ENCODE data around the gene ZMIZ1. TPM values are rescaled to one million over a fixed set of nuclear protein-coding genes. Genes with fewer than 3 reads are reported as not detected.

Gene ZMIZ1
- polyA plus RNA-seq, 2 of the 4 experiments (the other 2 are of a cell fraction), result 8.1 to 30.3 TPM

GRCh38 chr10:79252450-79252849, 183.7 kb downstream of the ZMIZ1 start:
- Histone ChIP-seq H3K27ac (no peak overlapping the region), H3K4me3 (no peak overlapping the region), H3K9me3 (no peaks in the 10 kb centered on the region), H3K4me2 (no peak overlapping the region), H3K4me1 (0 out of 3 replicates have a peak, but pooled peaks cover under 1% of the 10 kb centered on the region)
- TF ChIP-seq MAX (IDR thresholded peaks at IDR 0.05), result no peak
- no peak for TF ChIP-seq POLR2AphosphoS2 (conservative IDR thresholded peaks at IDR 0.05; ENCODE audit: low read length)
- no peak for TF ChIP-seq REST (IDR thresholded peaks at IDR 0.05)
- no peak for TF ChIP-seq HEYL (CRISPR knock-in tag; IDR thresholded peaks at IDR 0.05)
- no peak for TF ChIP-seq E2F6 (IDR thresholded peaks at IDR 0.05; ENCODE audit: borderline replicate concordance, low read depth)
- no peak for TF ChIP-seq HMGXB4 (CRISPR knock-in tag; IDR thresholded peaks at IDR 0.05; ENCODE audit: borderline replicate concordance)
- no peak for TF ChIP-seq RARB (CRISPR knock-in tag; IDR thresholded peaks at IDR 0.05)
- ATAC-seq (no peak), FAIRE-seq (no peak), DNase-seq (ENCODE audit: low read depth in 1 of 2, low spot score in 1 of 2) (no peak)
- 78% methylated on average over 5 of the region's 5 CpGs for whole genome bisulfite sequencing (ENCODE audit: missing lambda C conversion rate)
- ChIA-PET CTCF (no interaction called here), POLR2A (no interaction called here)

GRCh38 chr10:79252971-79253370, 184.2 kb downstream of the ZMIZ1 start:
- no peak for TF ChIP-seq MYC (IDR thresholded peaks at IDR 0.05; ENCODE audit: borderline replicate concordance, low read length)
- no peak for TF ChIP-seq ESRRA (IDR thresholded peaks at IDR 0.05; ENCODE audit: borderline replicate concordance, low read length)
- no peak for TF ChIP-seq MAFK (IDR thresholded peaks at IDR 0.05; ENCODE audit: partially characterized antibody)
- TF ChIP-seq MAX (IDR thresholded peaks at IDR 0.05), result no peak
- no peak for TF ChIP-seq RAD21 (conservative IDR thresholded peaks at IDR 0.05 in 1 of 2, IDR thresholded peaks at IDR 0.05 in 1 of 2)
- no peak for TF ChIP-seq KDM5A (IDR thresholded peaks at IDR 0.05)
- TF ChIP-seq POLR2A (IDR thresholded peaks at IDR 0.05; ENCODE audit: low read length), result no peak
- no peak for TF ChIP-seq CHD2 (IDR thresholded peaks at IDR 0.05; ENCODE audit: low read length, partially characterized antibody)
- TF ChIP-seq HOXB5 (CRISPR knock-in tag; IDR thresholded peaks at IDR 0.05), result no peak
- WGBS (ENCODE audit: missing lambda C conversion rate), result 79% methylated on average over 4 of the region's 4 CpGs
- no peaks in the 10 kb centered on the region for H3K9me3 ChIP-seq
- no peaks in the 10 kb centered on the region for H3K4me1 ChIP-seq
- ChIA-PET POLR2A (no interaction called here), CTCF (no interaction called here)
- no peak overlapping the region for H3K4me2 ChIP-seq
- no peak overlapping the region for H3K27ac ChIP-seq
- FAIRE-seq (no peak), ATAC-seq (no peak), DNase-seq (ENCODE audit: low read depth in 1 of 2, low spot score in 1 of 2) (no peak)
- H3K4me3 ChIP-seq, result no peak overlapping the region

- ChIA-PET POLR2A (no interaction called here), CTCF (interaction anchor here (0.6 kb wide), 1 partner anchor 121 kb away, joined by 3 read pairs; no protein-coding TSS in a partner anchor)
- Histone ChIP-seq H3K27ac (no peak overlapping the region), H3K4me3 (no peak overlapping the region), H3K4me2 (no peak overlapping the region), H3K9me3 (no peaks in the 10 kb centered on the region), H3K4me1 (no peaks in the 10 kb centered on the region)
- no peak for TF ChIP-seq E2F6 (IDR thresholded peaks at IDR 0.05; ENCODE audit: borderline replicate concordance, low read depth)
- TF ChIP-seq BCL3 (IDR thresholded peaks at IDR 0.05), result no peak
- TF ChIP-seq MAX (IDR thresholded peaks at IDR 0.05), result no peak
- FAIRE-seq, result no peak
- WGBS (ENCODE audit: missing lambda C conversion rate), result 93% methylated on average over 3 of the region's 3 CpGs
- DNase-seq (ENCODE audit: low read depth in 1 of 2, low spot score in 1 of 2), result no peak
- ATAC-seq, result no peak
Measured at GRCh38 chr10:79253704-79254103, 184.9 kb downstream of the ZMIZ1 start.
